ENCODE data around the gene FBLIM1.

FBLIM1 gene

GRCh38 chr1:15723631-15724246 lies 34.9 kb upstream of the FBLIM1 start:
- Histone ChIP-seq H3K36me3 (ENCODE audit: insufficient read depth, low read depth, low read length) (peaks cover 60% of the 10 kb centered on the region), H3K27ac (ENCODE audit: low read length) (no peak overlapping the region), H3K9me3 (ENCODE audit: insufficient read depth, low read depth, low read length) (no peaks in the 10 kb centered on the region), H3K4me3 (ENCODE audit: low read length) (no peak overlapping the region), H3K4me1 (ENCODE audit: insufficient read depth, low read length) (no peaks in the 10 kb centered on the region), H3K9ac (ENCODE audit: low read depth, low read length) (no peak overlapping the region), H3K27me3 (ENCODE audit: insufficient read depth, low read length) (no peaks in the 10 kb centered on the region)

GRCh38 chr1:15724949-15725880 lies 33.4 kb upstream of the FBLIM1 start:
- Histone ChIP-seq H3K36me3 (ENCODE audit: insufficient read depth, low read depth, low read length) (peaks cover 49% of the 10 kb centered on the region), H3K4me1 (ENCODE audit: insufficient read depth, low read length) (no peaks in the 10 kb centered on the region), H3K27ac (ENCODE audit: low read length) (no peak overlapping the region), H3K9ac (ENCODE audit: low read depth, low read length) (no peak overlapping the region), H3K9me3 (ENCODE audit: insufficient read depth, low read depth, low read length) (no peaks in the 10 kb centered on the region), H3K27me3 (ENCODE audit: insufficient read depth, low read length) (no peaks in the 10 kb centered on the region), H3K4me3 (ENCODE audit: low read length) (no peak overlapping the region)

DNA sequence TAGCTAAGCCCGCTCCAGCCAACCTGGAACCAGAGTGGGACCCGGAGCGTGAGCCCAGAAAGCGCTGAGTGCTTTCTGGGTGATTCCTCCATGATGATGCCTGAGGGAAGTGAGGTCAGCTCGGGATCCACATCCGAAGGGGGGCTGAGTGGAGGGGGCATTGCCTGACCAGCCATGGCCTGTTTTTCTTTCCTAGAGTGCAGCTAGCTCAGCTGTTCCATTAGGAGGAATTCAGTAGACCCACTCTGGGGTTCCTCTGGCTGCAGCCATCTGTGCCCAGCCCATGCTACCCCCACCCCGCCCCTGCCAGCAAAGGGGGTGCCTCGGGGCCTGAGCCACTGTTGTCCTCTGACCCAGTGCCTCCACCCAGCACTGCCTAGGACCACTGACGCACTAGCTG lies 32.1 kb upstream of the FBLIM1 start:
- Histone ChIP-seq H3K4me1 (ENCODE audit: insufficient read depth, low read length) (no peaks in the 10 kb centered on the region), H3K9ac (ENCODE audit: low read depth, low read length) (no peak overlapping the region), H3K27me3 (ENCODE audit: insufficient read depth, low read length) (no peaks in the 10 kb centered on the region), H3K36me3 (ENCODE audit: insufficient read depth, low read depth, low read length) (peaks cover 50% of the 10 kb centered on the region), H3K4me3 (ENCODE audit: low read length) (no peak overlapping the region), H3K9me3 (ENCODE audit: insufficient read depth, low read depth, low read length) (no peaks in the 10 kb centered on the region), H3K27ac (ENCODE audit: low read length) (no peak overlapping the region)

- Histone ChIP-seq H3K4me3 (ENCODE audit: low read length) (no peak overlapping the region), H3K27ac (ENCODE audit: low read length) (no peak overlapping the region), H3K9me3 (ENCODE audit: insufficient read depth, low read depth, low read length) (no peaks in the 10 kb centered on the region), H3K36me3 (ENCODE audit: insufficient read depth, low read depth, low read length) (peaks cover 49% of the 10 kb centered on the region), H3K4me1 (ENCODE audit: insufficient read depth, low read length) (no peaks in the 10 kb centered on the region), H3K27me3 (ENCODE audit: insufficient read depth, low read length) (no peaks in the 10 kb centered on the region), H3K9ac (ENCODE audit: low read depth, low read length) (no peak overlapping the region)
These were observed 31.6 kb upstream of the FBLIM1 start for GRCh38 chr1:15727021-15727420.

GRCh38 chr1:15727424-15727823 lies 31.2 kb upstream of the FBLIM1 start:
- no peak overlapping the region for H3K4me3 ChIP-seq (ENCODE audit: low read length)
- no peaks in the 10 kb centered on the region for H3K4me1 ChIP-seq (ENCODE audit: insufficient read depth, low read length)
- no peak overlapping the region for H3K27ac ChIP-seq (ENCODE audit: low read length)
- peaks cover 52% of the 10 kb centered on the region for H3K36me3 ChIP-seq (ENCODE audit: insufficient read depth, low read depth, low read length)
- H3K9ac ChIP-seq (ENCODE audit: low read depth, low read length) = no peak overlapping the region
- H3K9me3 ChIP-seq (ENCODE audit: insufficient read depth, low read depth, low read length) = no peaks in the 10 kb centered on the region
- H3K27me3 ChIP-seq (ENCODE audit: insufficient read depth, low read length) = no peaks in the 10 kb centered on the region

DNA sequence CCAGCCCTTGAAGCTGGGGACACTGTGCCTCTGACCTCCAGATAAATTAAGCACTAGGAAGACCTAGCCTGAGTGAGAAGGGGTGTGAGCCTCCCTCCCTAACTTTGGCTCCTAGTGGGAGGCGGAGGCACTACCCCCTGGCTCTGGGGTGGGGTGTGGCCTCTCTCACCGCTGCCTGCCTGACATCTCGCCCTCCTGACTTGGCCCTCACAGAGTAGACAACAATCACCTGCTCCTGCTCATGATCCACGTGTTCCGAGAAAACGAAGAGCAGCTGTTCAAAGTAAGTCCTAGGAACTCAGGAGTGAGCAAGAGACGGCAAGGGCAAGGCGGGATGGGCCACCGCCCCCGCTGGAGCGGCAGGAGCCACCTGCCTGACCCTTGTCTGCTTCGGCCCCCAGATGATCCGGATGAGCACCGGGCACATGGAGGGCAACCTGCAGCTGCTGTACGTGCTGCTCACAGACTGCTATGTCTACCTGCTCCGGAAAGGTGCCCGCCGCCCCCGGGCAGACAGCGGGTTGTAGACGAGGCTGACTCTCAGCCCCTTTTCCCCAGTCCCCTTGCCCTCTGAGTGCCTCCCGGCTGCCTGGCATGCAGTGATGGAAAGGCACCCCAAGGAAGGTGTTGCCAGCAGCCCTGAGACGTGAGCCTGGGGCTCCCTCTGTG lies 30.6 kb upstream of the FBLIM1 start:
- H3K27me3 ChIP-seq (ENCODE audit: insufficient read depth, low read length) = no peaks in the 10 kb centered on the region
- H3K4me1 ChIP-seq (ENCODE audit: insufficient read depth, low read length) = no peaks in the 10 kb centered on the region
- no peaks in the 10 kb centered on the region for H3K9me3 ChIP-seq (ENCODE audit: insufficient read depth, low read depth, low read length)
- H3K36me3 ChIP-seq (ENCODE audit: insufficient read depth, low read depth, low read length) = peaks cover 52% of the 10 kb centered on the region
- no peak overlapping the region for H3K4me3 ChIP-seq (ENCODE audit: low read length)
- no peak overlapping the region for H3K27ac ChIP-seq (ENCODE audit: low read length)
- no peak overlapping the region for H3K9ac ChIP-seq (ENCODE audit: low read depth, low read length)

- H3K9me3 ChIP-seq (ENCODE audit: insufficient read depth, low read depth, low read length) = no peaks in the 10 kb centered on the region
- no peak overlapping the region for H3K27ac ChIP-seq (ENCODE audit: low read length)
- H3K9ac ChIP-seq (ENCODE audit: low read depth, low read length) = no peak overlapping the region
- no peaks in the 10 kb centered on the region for H3K27me3 ChIP-seq (ENCODE audit: insufficient read depth, low read length)
- peaks cover 60% of the 10 kb centered on the region for H3K36me3 ChIP-seq (ENCODE audit: insufficient read depth, low read depth, low read length)
- no peaks in the 10 kb centered on the region for H3K4me1 ChIP-seq (ENCODE audit: insufficient read depth, low read length)
- no peak overlapping the region for H3K4me3 ChIP-seq (ENCODE audit: low read length)
These were observed 29.5 kb upstream of the FBLIM1 start for GRCh38 chr1:15728937-15729657.

DNA sequence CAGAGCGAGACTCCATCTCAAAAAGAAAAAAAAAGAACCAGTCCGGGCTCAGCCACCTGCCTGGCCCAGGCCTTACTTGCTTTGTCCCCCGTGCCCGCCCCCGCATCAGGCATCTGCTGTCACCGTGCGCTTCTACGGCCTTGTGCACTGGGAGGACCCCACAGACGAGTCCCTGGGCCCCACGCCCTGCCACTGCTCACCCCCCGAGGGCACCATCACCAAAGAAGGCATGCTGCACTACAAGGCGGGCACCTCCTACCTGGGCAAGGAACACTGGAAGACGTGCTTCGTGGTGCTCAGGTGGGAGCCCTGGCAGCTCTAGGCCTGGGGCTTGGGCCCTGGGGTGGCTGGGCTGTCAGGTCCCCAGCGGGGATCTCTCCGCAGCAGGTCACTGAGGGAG lies 28.2 kb upstream of the FBLIM1 start:
- H3K9ac ChIP-seq (ENCODE audit: low read depth, low read length) = no peak overlapping the region
- H3K9me3 ChIP-seq (ENCODE audit: insufficient read depth, low read depth, low read length) = no peaks in the 10 kb centered on the region
- no peaks in the 10 kb centered on the region for H3K4me1 ChIP-seq (ENCODE audit: insufficient read depth, low read length)
- peaks cover 62% of the 10 kb centered on the region for H3K36me3 ChIP-seq (ENCODE audit: insufficient read depth, low read depth, low read length)
- no peak overlapping the region for H3K27ac ChIP-seq (ENCODE audit: low read length)
- no peak overlapping the region for H3K4me3 ChIP-seq (ENCODE audit: low read length)
- H3K27me3 ChIP-seq (ENCODE audit: insufficient read depth, low read length) = no peaks in the 10 kb centered on the region

- Histone ChIP-seq H3K4me3 (ENCODE audit: low read length) (no peak overlapping the region), H3K36me3 (ENCODE audit: insufficient read depth, low read depth, low read length) (peaks cover 56% of the 10 kb centered on the region), H3K27ac (ENCODE audit: low read length) (no peak overlapping the region), H3K27me3 (ENCODE audit: insufficient read depth, low read length) (no peaks in the 10 kb centered on the region), H3K4me1 (ENCODE audit: insufficient read depth, low read length) (no peaks in the 10 kb centered on the region), H3K9ac (ENCODE audit: low read depth, low read length) (no peak overlapping the region), H3K9me3 (ENCODE audit: insufficient read depth, low read depth, low read length) (no peaks in the 10 kb centered on the region)
These were observed 27.7 kb upstream of the FBLIM1 start for GRCh38 chr1:15730936-15731335.

- no peaks in the 10 kb centered on the region for H3K4me1 ChIP-seq (ENCODE audit: insufficient read depth, low read length)
- H3K9ac ChIP-seq (ENCODE audit: low read depth, low read length) = no peak overlapping the region
- no peak overlapping the region for H3K4me3 ChIP-seq (ENCODE audit: low read length)
- no peak overlapping the region for H3K27ac ChIP-seq (ENCODE audit: low read length)
- H3K9me3 ChIP-seq (ENCODE audit: insufficient read depth, low read depth, low read length) = no peaks in the 10 kb centered on the region
- H3K27me3 ChIP-seq (ENCODE audit: insufficient read depth, low read length) = no peaks in the 10 kb centered on the region
- peaks cover 52% of the 10 kb centered on the region for H3K36me3 ChIP-seq (ENCODE audit: insufficient read depth, low read depth, low read length)
These were observed 26.6 kb upstream of the FBLIM1 start for GRCh38 chr1:15731735-15732685.

Data from iPS-20b (cell line).